ENCODE results near the gene RAD54L. TPM values are rescaled to one million over a fixed set of nuclear protein-coding genes. Genes with fewer than 3 reads are reported as not detected.

The RAD54L gene
- total RNA-seq, 4 donors from 2014 or later: 9.2 TPM; not detected in 3

- 60 to 100% methylated on average over 1 of the region's 1 CpG for WGBS, 2 donors (ENCODE audit: low coverage in 1 of 2)
- no peaks in the 10 kb centered on the region for H3K4me1 ChIP-seq
- TF ChIP-seq POLR2AphosphoS5 (IDR thresholded peaks at IDR 0.05) (no peak), EP300 (IDR thresholded peaks at IDR 0.05) (no peak), POLR2A (IDR thresholded peaks at IDR 0.05) (no peak), CTCF (IDR thresholded peaks at IDR 0.05) (no peak)
- H3K9me3 ChIP-seq: no peaks in the 10 kb centered on the region
- peaks cover 0 to 100% of the 10 kb centered on the region in 2 donors for H3K36me3 ChIP-seq
- ATAC-seq: no peak
- no peak overlapping the region for H3K4me3 ChIP-seq
- H3K27me3 ChIP-seq: no peaks in the 10 kb centered on the region
- H3K27ac ChIP-seq: no peak overlapping the region
Measured at GRCh38 chr1:46284058-46284457, 36.5 kb downstream of the RAD54L start.

- TF ChIP-seq POLR2A (IDR thresholded peaks at IDR 0.05): no peak
- TF ChIP-seq POLR2AphosphoS5 (IDR thresholded peaks at IDR 0.05): no peak
- no peak for TF ChIP-seq CTCF (IDR thresholded peaks at IDR 0.05)
- TF ChIP-seq EP300 (IDR thresholded peaks at IDR 0.05): no peak
- Histone ChIP-seq H3K9me3 (no peaks in the 10 kb centered on the region), H3K4me3 (no peak overlapping the region), H3K4me1 (no peaks in the 10 kb centered on the region), H3K27ac (no peak overlapping the region), H3K27me3 (no peaks in the 10 kb centered on the region), H3K36me3 (peaks cover 0 to 100% of the 10 kb centered on the region in 2 donors)
- WGBS, 2 donors (ENCODE audit: low coverage in 1 of 2): 56 to 65% methylated on average over 2 of the region's 3 CpGs
- ATAC-seq: no peak
Measured at GRCh38 chr1:46284597-46285564, 37.3 kb downstream of the RAD54L start.

GRCh38 chr1:46285730-46286477 lies 38.3 kb downstream of the RAD54L start:
- Histone ChIP-seq H3K36me3 (peaks cover 0 to 95% of the 10 kb centered on the region in 2 donors), H3K27ac (no peak overlapping the region), H3K27me3 (no peaks in the 10 kb centered on the region), H3K4me3 (no peak overlapping the region), H3K9me3 (no peaks in the 10 kb centered on the region), H3K4me1 (no peaks in the 10 kb centered on the region)
- 69 to 87% methylated on average over 3 to 4 of the region's 27 CpGs for WGBS, 2 donors (ENCODE audit: low coverage in 1 of 2)
- ATAC-seq: no peak
- TF ChIP-seq POLR2AphosphoS5 (IDR thresholded peaks at IDR 0.05) (no peak), POLR2A (IDR thresholded peaks at IDR 0.05) (no peak), CTCF (IDR thresholded peaks at IDR 0.05) (no peak), EP300 (IDR thresholded peaks at IDR 0.05) (no peak)

GRCh38 chr1:46288485-46289133 lies 41.0 kb downstream of the RAD54L start:
- no peaks in the 10 kb centered on the region for H3K4me1 ChIP-seq
- TF ChIP-seq POLR2A (IDR thresholded peaks at IDR 0.05) (no peak), EP300 (IDR thresholded peaks at IDR 0.05) (no peak), CTCF (IDR thresholded peaks at IDR 0.05) (no peak), POLR2AphosphoS5 (IDR thresholded peaks at IDR 0.05) (no peak)
- ATAC-seq: no peak
- H3K4me3 ChIP-seq: no peak overlapping the region
- H3K36me3 ChIP-seq: peaks cover 0 to 93% of the 10 kb centered on the region in 2 donors
- no peaks in the 10 kb centered on the region for H3K27me3 ChIP-seq
- 86% methylated on average over 1 of the region's 1 CpG; no CpG with 5 or more reads in 1 of the 2 donors for WGBS, 2 donors (ENCODE audit: low coverage in 1 of 2)
- H3K9me3 ChIP-seq: no peaks in the 10 kb centered on the region
- H3K27ac ChIP-seq: no peak overlapping the region
